CD4-positive, alpha-beta T cell treated with Interleukin-2 at 100 ng/mL for 4 hours (primary cell): ENCODE results near the gene GDPD4.

Experiments used
- DNase-seq: peaks from one replicate; pipeline ENCODE4 v3.0.0-alpha.2; 2020; ENCODE audit warnings: low spot score

Gene GDPD4

DNA sequence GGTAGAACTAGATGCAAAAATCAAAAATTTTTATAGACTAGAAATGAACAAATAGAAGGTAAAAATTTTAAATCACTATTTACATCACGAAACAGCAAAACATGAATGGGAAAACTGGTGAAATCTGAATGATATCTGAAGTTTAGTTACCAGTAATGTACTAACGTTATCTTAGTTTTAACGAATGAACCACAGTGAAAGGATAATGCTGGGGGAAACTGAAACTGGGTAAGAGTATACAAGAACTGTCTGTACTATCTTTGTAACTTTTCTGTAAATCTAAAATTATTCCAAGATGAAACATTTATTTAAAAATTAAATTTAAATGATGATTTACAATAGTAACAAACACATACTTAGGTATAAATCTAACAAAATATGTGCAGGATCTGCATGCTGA is 7.4 kb downstream of the GDPD4 start:
- no peak for DNase-seq

DNA sequence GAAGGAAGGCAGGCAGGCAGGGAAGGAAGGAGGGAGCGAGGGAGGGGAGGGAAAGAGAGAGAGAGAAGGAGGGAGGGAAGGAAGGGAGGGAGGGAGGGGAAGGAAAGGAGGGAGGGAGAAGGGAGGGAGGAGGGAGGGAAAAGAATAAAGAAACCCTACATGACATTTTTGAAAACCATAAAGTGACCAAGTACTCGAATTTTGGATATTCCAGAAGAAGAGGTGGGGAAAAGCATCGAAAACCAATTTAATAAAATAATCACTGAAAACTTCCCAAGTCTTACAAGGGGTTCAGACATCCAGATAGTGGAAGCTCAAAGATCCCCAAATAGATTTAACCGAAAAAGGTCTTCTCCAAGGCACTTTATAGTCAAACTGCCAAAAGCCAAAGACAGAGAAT is 11.7 kb downstream of the GDPD4 start:
- DNase-seq, result no peak

DNA sequence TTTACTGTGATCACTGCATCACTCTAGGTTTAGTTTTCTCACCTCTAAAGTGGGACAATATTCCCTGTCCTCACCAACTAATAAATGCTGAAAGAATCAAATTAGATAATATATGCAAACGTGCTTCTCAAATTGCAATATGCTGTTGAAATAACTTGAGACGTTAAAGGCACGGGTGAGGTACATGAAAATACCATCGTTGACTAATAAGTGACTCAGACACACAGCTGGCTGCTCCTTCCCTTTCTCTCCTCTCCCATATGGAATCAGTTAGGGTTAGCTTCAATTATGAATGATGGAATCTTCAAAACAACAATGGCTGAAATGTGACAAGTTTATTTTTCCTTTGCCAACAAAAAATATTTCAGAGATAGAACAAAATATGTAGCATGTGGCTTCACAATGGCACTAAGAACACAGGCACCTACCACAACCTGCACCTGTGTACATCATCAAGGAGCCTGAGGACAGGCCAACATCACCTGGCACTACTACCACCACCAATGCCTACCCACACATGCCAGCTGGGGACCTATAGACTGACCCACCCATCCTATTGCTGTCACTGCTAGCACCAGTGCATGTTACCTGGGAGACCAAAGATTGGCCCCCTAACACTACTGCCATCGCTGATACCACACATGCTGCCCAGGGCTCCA is 13.7 kb downstream of the GDPD4 start:
- DNase-seq, result no peak

DNA sequence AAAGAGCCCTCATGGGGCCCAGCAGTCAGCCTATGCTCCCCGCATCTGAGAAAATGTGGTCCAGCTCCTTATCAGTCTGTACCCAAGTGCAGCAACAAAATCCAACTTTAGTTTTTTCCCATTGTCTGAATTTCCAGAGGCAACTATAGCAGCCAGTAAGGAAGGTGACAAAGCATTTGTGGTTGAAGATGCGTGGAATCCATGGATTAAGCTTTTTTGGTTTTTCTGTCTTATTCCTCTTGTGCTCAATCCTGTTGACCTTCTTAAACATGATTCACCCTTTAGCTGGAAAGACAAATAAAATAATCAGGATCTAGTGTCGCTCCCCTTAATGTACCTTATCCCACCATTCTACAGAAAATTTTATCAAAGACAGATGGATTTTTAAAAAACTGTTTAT is 14.3 kb downstream of the GDPD4 start:
- DNase-seq, result no peak

DNA sequence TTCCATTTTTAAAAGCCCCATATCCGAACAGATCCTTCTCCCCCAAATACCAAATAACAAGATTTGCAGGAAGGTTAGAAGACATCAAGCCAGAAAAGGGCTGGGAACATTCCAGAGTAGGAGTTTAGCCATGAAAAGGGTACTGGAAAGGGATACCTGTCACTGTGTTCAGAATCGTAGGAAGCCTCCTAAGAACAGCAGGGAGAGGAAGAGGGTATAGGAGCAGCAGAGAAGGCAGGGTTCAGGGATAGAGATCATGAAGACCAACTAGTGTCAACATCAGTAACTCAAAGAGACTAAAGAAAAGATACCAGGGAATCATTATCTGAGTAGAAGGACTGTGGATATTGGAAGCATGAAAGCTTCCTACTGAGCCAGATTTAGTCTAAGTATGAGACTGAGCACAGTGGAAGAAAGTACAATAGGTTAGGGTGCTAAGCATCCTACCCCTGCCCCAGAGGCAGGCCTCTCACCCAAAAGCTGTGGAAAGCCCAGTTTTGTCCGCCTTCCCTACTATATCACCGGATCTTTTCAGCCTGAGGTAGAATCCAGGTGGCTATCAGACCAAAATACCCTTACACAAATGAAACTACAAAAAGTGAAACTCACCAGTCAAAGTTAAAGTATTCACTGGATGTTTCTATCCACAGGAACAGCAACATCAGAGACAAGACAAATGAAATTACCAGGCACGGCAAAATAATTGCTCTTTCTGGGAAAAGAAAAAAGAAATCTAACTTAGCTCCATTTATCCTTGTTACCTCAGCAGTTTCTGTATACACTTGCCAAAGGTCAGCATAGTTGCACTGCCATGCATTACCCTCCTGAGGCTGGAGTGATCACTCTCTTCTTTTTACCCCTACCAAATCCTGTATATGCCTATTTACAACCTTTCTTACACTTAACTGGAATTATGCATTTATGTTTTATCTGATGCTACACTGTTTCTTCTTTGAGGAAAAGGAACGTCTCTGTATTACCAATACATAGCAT is 16.7 kb downstream of the GDPD4 start:
- DNase-seq, result no peak

DNA sequence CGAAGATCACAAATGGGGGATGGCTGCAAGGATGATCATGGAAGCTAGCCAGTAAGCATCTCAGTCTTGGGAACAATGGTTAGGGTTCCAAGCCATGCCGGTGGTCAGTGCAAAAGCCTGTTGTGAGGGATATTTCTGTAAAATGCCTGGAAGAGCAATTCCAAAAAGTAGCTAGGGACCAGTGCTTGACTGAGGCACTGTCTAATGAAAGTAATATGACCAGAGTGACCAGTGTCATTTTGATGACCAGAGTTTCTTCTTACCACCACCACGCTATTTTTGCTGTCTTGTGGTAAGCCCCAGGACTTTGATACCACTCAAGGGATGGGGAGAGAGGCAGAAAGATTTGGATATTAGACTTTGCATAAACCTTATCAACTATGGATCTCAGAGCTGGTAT is 18.4 kb downstream of the GDPD4 start:
- DNase-seq, result no peak

DNA sequence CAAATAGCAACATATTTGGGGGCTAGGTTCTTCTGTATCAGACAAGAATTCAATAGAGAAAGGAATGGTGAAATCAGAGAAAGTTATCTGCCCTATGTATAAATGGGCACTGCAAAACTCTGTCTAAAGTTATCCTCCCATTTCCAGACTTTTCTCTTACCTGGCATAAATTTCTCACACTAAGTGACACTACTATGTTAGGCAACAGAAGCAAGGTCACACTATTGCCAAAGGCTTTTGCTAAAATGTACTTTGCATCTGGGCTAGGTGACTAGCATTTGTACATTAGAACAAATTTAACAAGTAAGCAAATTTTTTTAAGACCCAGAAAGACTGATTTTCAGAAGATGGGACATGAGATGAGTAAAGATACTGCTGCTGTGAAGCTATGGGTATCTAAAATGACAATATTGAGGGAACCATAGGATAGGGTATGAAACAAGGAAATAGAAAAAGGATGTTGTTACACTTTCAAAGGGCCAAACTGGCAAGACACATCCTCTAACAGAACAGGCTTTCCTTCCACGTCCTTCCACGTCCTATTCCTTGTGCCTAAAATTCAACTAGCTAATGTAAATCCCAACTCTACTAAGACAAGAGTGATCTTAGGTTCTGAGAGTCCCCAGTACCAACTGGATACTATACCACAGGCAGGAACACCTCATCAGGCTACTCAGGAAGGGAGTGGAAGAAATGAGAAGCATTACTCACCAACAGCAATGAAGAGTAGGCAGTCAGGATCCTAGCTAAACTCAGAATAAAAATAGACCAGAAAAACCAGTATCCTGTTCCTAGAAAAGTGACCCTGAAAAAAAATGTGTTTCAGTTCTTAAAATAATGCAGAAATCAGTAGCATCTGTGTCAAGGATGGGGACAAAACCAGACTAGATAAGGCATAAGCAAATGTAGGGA is 22.6 kb downstream of the GDPD4 start:
- no peak for DNase-seq

DNA sequence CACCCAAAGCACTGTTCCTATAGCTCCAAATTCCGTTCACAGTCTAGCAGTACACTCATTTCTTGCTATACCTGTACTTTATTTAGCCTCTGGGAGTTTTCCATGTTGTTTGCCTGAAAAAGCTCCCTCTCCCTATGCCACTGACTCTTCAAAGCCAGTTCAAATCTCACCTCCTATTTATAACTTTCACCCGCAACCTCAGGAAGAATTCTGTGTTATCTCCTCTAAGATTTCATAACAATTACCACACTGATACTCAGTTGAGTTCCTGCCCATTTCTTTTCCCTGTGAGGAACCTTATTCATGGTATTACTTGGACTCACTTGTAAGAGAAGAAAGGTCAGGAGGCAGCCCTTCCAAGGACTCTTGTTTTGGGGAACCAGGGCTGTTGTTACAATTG is 25.2 kb downstream of the GDPD4 start:
- DNase-seq, result no peak

DNA sequence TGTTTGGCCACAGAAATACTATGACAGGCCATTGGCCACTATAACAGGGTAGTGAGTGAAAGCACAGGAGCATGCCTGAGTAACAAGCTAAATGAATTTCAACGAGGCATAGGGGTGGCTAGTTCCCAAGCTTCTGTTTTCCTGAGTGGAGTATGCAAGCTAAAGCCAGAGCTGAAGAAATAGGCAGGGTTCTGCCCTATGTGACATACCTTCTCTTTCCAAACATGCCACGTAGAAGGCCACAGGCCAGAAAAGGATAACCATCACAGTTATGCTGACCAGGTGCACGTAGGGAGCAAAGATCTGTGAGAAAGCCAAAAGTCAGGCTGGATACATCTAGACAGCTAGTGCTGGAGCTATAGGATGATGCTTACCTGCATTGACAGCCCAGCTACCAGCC is 30.6 kb downstream of the GDPD4 start:
- no peak for DNase-seq

DNA sequence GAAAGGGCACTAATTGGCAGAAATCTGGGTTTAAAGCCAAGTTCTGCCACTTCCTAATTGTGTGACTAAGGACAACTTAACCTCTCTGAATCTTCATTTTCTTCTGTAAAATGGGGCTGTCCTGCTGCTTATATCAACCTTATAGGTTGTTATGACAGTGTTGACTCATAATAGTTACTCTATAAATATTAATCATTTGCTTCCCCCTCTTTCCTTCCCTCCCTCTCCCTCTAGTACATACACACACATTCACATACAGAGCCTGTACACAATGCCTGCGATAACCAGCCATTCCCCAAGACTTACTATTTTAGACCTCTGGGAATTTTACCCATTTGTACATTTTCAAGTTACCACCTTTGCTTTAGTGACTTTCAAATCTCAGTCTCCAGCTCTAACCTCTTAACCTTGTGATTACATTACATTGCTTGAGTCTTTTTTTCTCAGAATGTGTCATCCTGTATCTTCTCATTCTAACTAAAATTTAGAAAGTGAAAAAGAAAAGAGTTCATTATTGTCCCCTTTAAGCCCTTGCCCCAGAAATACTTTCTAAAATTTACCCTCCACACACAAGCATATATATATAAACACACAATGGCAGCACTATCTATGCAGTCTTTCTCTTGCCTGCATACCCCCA is 31.9 kb downstream of the GDPD4 start:
- DNase-seq, result no peak

DNA sequence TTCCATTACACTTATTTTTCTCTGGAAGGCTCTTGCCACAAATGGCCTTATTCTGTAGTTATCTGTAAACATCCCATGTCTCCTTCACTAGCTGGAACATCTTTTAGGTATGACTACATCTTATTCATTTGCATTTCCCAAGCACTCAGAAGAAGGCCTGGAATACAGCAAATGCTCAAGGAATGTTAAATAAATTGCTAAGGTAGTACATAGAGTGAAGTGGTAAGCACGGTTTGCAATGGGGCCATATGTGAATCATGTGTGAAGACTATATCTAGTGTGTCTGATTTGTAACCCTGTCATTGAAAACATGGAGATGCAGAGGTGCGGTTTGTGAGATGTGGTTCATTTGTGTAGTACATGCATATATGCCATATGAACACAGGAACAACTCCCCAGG is 33.5 kb downstream of the GDPD4 start:
- DNase-seq, result no peak

DNA sequence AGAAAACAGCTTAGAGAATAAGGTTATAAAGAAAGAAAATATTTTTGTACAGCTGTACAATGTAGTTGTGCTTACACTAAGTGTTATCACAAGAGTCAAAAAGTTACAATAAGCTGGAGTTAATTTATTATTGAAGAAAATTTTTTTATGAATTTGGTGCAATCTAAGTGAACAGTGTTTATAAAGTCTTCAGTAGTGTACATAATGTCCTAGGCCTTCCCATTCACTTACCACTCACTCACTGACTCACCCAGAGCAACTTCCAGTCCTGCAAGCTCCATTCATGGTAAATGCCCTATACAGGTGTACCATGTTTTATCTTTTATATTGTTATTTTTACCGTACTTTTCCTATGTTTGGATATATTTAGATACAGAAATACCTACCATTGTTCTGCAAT is 34.7 kb downstream of the GDPD4 start:
- no peak for DNase-seq

DNA sequence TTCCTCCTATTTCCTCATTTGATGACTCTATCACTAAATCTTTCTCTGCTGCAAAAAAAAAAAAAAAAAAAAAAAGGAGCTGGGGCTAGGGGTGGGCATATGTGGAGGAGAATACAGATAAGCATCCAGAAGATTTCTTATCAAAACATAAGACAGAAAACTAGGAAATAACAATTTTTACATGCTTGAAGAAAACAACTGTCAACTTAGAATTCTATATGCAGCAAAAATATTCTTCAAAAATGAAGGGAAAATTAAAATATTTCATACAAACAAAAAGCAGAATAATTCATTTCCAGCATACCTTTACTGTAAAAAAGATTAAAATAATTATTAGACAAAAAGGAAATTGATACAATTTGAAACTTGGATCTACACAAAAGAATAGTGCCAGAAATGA is 38.7 kb downstream of the GDPD4 start:
- no peak for DNase-seq

DNA sequence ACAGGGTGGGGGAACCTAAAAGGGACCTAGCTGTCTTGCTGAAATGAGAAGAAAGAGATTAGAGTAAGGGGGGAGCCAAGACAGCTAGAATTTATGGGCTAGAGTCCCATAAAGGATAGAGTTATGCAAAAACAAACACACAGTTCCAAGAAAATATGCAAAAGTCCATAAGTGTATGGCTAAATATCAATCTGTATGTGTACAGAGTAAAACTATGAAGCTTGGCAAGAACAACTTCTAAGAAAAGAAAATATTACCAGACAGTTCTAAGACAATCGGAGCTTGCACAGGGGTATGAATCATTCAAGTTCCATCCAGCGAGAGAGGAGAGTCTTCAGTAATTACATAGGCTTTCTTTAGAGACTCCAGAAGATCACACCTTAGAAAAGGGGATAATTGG is 41.8 kb downstream of the GDPD4 start:
- DNase-seq, result no peak

DNA sequence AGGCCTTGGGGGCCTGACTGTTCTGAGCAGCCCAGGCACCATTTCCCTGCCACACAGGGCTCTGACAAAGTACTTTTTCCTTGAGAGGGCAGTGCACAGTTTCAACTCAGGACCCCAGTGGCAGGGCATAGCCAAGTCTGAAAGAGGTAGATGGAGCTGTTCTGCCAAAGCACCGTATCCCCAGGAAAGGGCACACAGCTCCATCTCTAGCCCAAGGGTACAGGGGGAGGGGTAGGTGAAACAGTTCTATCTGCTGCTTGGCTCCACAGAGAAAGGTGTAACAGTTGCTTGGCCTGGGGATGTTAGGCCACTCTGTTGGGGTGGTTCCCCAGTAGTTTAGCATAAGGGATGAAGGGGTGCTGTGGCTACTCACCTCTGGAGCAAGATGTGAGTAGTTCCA is 47.8 kb downstream of the GDPD4 start:
- no peak for DNase-seq

DNA sequence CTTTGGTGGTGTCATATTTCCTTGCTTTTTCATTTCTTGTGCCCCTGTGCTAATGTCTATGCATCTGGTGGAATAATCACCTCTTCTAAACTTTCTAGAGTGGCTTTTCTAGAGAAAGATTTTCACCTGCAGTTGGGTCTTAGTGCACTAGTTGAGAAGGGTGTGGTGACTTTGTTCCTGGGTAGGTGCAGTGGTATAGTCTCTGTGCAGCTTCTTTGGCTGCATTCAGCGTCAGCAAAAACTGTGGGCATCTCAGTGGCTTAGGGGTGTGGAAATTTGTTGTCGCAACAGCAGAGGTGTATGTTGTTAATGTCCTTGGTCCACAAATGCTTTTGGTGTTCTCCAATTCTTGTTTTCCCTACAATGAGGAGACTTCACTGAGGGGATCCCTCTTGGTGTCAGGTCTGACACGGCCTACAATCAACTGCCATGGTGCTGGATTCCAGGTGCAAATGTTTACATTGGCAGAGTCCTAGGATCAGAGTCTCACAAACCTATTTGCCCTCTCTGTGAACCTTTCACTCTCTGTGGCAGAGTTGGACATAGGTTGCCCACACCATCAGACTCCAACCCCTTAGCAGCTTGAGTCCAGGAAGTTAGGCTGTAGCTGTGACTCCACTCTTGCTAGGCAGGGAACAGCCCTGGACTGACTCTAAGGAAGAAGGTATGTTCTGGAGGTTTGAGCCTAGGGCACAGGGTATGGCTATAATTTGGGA is 48.8 kb downstream of the GDPD4 start:
- DNase-seq, result no peak

DNA sequence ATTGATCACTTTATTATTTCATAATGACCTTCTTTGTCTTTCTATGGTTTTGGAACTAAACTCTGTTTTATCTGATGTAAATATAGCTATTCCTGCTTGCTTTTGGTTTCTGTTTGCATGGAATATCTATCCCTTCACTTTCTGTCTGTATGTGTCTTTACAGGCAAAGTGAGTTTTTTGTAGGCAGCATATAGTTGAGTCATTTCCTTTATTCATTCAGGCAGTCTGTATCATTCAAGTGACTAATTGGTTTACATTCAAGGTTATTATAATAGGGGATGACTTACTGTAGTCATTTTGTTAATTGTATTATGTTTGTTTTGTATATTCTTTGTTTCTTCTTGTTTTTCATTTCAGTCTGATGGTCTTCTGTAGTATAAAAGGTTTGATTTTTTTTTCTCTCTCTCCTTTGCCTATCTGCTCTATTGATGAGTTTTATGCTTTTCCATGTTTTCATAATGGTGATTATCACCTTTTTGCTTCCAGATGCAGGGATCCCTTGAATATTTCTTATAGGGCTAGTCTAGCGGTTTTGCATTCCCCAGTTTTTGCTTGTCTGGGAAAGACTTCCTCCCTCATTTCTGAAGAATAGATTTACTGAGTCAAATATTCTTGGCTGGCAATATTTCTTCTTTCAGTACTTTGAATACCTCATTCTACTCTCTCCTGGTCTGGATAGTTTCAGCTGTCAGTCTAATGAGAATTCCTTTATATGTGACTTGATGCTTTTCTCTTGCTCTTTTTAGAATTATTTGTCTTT is 50.4 kb downstream of the GDPD4 start:
- DNase-seq, result no peak

DNA sequence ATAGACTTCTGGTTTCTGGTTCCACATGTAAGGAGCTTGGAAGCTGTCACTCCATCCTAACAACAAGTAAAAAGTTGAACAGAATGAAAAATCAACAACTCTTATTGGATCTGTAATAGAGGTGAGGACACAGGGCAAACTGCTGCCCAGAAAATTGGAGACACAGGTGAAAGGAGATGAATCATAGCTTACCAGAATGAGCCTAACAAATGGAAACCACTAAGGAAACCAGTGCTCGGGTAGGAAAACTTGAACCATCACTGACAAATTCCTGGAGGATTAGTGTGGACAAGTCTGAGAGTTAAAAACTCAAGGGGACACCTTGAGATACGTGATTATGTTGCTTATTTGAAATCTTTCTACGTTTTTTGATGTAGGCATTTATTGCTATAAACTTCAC is 52.1 kb downstream of the GDPD4 start:
- DNase-seq, result no peak

DNA sequence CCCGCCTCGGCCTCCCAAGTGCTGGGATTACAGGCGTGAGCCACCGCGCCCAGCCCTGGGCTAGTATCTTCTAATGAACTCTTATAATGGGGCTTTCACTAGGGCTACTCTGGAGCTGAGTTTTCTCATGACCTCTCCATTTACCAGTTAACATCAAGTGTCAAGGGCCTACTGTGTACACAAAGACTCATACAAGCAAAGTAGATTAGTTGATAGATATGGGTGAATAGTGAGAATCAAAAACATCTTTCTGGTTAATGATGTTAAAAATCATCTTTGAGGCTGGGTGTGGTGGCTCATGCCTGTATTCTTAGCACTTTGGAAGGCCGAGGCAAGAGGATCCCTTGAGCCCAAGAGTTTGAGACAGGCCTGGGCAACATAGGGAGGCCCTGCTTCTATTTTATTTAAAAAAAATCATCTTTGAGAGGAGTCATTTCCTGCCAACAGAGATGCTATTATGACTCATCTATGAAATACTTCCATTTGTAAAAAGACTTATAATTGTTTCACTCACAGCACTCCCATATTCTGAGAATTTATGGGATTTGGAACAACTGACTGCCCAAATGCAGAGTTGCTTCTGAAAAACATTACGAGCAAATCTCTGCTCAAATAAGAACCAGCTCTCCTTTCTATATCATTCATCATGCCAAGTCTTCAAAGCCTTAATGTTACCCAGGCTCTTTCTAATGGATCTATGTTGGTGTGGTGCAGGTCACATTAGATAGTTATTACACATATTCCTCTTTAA is 57.0 kb downstream of the GDPD4 start:
- DNase-seq, result no peak

DNA sequence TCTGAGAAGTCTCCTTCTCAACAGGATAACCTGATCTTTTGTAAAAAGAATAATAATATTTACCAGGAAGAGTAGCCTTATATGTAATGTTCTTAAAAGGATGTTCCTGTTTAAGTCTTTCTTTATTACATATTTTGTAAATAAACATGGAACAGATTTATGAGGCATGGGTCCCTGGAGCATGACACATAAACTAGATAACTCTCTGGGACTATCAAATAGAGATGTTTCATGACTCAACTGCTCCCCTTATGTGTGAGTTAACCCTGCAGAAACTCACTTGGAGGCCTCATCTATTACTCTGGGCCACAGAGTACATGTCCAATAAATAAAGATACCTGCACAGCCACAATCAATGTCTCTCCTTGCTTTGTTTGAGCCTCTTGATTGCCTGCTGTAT is 64.6 kb downstream of the GDPD4 start:
- no peak for DNase-seq
